Vagina (tissue), 2 donors: ENCODE data around the gene CNIH2.

Source experiments
- CTCF ChIP-seq, 3 experiments: fragments of 450-650 bp in 2 of 3; fragments of 200-600 bp in 1 of 3; sonication (generic) in 1 of 3; IDR thresholded peaks; one replicate each; pipeline ENCODE4 v1.5.1; 2017 to 2019; ENCODE audit warnings: antibody characterized with exemption in 3 of 3, mild to moderate bottlenecking in 2 of 3, moderate library complexity in 2 of 3
- POLR2A ChIP-seq, 2 donors: fragments of 450-650 bp; IDR thresholded peaks; one replicate each; pipeline ENCODE4 v1.6.1; 2017; ENCODE audit warnings: antibody characterized with exemption in 2 of 2, mild to moderate bottlenecking in 2 of 2, moderate library complexity in 2 of 2

DNA sequence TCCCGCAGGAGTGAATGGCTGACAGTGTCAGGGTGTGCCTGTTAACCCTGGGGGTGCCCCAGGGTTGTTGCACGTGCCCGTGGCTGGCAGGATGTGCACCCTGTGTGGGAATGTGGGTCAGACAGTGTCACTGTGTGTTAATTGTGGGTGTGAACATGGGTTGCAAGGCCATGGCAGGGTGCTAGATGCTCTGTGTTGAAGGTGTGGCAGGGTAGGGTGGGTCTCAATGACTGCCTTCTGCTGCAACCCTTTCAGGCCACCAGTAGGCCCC is 50.0 kb downstream of the CNIH2 start:
- TF ChIP-seq CTCF (IDR thresholded peaks at IDR 0.05) (no peak), POLR2A (IDR thresholded peaks at IDR 0.05) (no peak)
